H1 (cell line): ENCODE results near the gene BACE2. TPM values are rescaled to one million over a fixed set of nuclear protein-coding genes. Genes with fewer than 3 reads are reported as not detected.

Source experiments
- CTCF ChIA-PET: fragments of 300-600 bp; sonication (Branson Sonifier 250); formaldehyde crosslinking; loops from one replicate; lab custom pipeline; 2021; ENCODE audit not compliant: partially characterized antibody; lab: Charles Lee
- POLR2A ChIA-PET: fragments of 300-600 bp; sonication (Branson Sonifier 250); formaldehyde crosslinking; loops from one replicate; lab custom pipeline; 2021; ENCODE audit warnings: inconsistent platforms; ENCODE audit not compliant: partially characterized antibody; lab: Charles Lee
- DNase-seq, 2 experiments: peaks; one replicate each; pipeline versions ENCODE4 v3.0.0 to v3.0.0-alpha.2; 2010 to 2022; ENCODE audit warnings: low spot score in 2 of 2, low read depth in 1 of 2, mixed read lengths in 1 of 2
- FAIRE-seq: peaks from 2 replicates; lab custom pipeline; 2011; peaks lifted over from hg19 to GRCh38; lab: Jason Lieb, UNC
- H2AFZ ChIP-seq: 2 replicates; pipeline ENCODE4 v1.8.1; 2012; ENCODE audit warnings: low read length, inconsistent platforms
- H2AK5ac ChIP-seq: 2 replicates; pipeline ENCODE4 v1.6.1; 2013; ENCODE audit warnings: low read depth, low read length
- H2BK120ac ChIP-seq: replicated peaks from 2 replicates; pipeline ENCODE3; 2013; ENCODE audit warnings: low read depth, low read length, inconsistent platforms
- H2BK12ac ChIP-seq: 2 replicates; pipeline ENCODE4 v1.6.1; 2013; ENCODE audit warnings: low read depth, low read length
- H2BK15ac ChIP-seq: 2 replicates; pipeline ENCODE4 v1.6.1; 2013; ENCODE audit warnings: low read length
- H2BK20ac ChIP-seq: 2 replicates; pipeline ENCODE4 v1.6.1; 2013; ENCODE audit warnings: low read length
- H2BK5ac ChIP-seq: 2 replicates; pipeline ENCODE4 v1.6.1; 2013; ENCODE audit warnings: low read depth, low read length
- H3K14ac ChIP-seq: 2 replicates; pipeline ENCODE4 v1.6.1; 2013; ENCODE audit warnings: inconsistent platforms; ENCODE audit not compliant: insufficient read length
- H3K18ac ChIP-seq: 2 replicates; pipeline ENCODE4 v1.6.1; 2013; ENCODE audit warnings: low read length; ENCODE audit errors: extremely low read depth
- H3K23ac ChIP-seq: 2 replicates; pipeline ENCODE4 v1.6.1; 2013; ENCODE audit warnings: inconsistent platforms; ENCODE audit not compliant: insufficient read length
- H3K23me2 ChIP-seq: 2 replicates; pipeline ENCODE4 v1.6.1; 2013; ENCODE audit warnings: low read depth, low read length
- H3K27ac ChIP-seq: 2 replicates; pipeline ENCODE4 v1.6.1; 2011; ENCODE audit warnings: low read depth, low read length, inconsistent platforms
- H3K27me3 ChIP-seq, 4 experiments: replicated peaks in 1 of 4; 1 replicate in 1 of 4; 2 replicates in 3 of 4; pipeline versions ENCODE4 v1.6.1 to v1.8.1; 2011 to 2013; ENCODE audit warnings: low read length in 3 of 4, mild to moderate bottlenecking in 3 of 4, inconsistent platforms in 2 of 4, mixed read lengths in 2 of 4, moderate library complexity in 1 of 4; ENCODE audit not compliant: control insufficient read depth in 3 of 4, insufficient read depth in 3 of 4; ENCODE audit errors: extremely low read depth in 1 of 4
- H3K36me3 ChIP-seq, 4 experiments: 2 replicates each; pipeline versions ENCODE4 v1.6.1 to v1.8.1; 2011 to 2013; ENCODE audit warnings: mild to moderate bottlenecking in 4 of 4, low read length in 3 of 4, moderate library complexity in 2 of 4, control low read depth in 1 of 4, inconsistent platforms in 1 of 4; ENCODE audit not compliant: insufficient read depth in 4 of 4, control insufficient read depth in 2 of 4
- H3K4ac ChIP-seq: replicated peaks from 2 replicates; pipeline ENCODE3; 2013; ENCODE audit warnings: low read length, low read depth, mixed read lengths, inconsistent platforms; ENCODE audit not compliant: insufficient read length
- H3K4me1 ChIP-seq, 4 experiments: replicated peaks in 1 of 4; 1 replicate in 1 of 4; 2 replicates in 3 of 4; pipeline versions ENCODE4 v1.6.1 to v1.8.1; 2011 to 2013; ENCODE audit warnings: low read length in 3 of 4, inconsistent platforms in 2 of 4, mixed read lengths in 1 of 4; ENCODE audit not compliant: insufficient read depth in 4 of 4, control insufficient read depth in 3 of 4
- H3K4me2 ChIP-seq, 2 experiments: 2 replicates each; pipeline versions ENCODE4 v1.6.1 to v1.8.1; 2011 to 2013; ENCODE audit warnings: low read depth in 2 of 2, low read length in 2 of 2, control low read depth in 1 of 2, inconsistent platforms in 1 of 2, mild to moderate bottlenecking in 1 of 2; ENCODE audit not compliant: insufficient read depth in 1 of 2
- H3K4me3 ChIP-seq, 4 experiments: fragments of 200-600, 300-600 bp in 1 of 4; sonication (generic), shearing (Covaris generic), sonication (Bioruptor Twin) in 1 of 4; 2 replicates each; pipeline versions ENCODE4 v1.5.1 to v1.8.1; 2011 to 2016; ENCODE audit warnings: low read length in 4 of 4, low read depth in 3 of 4, control low read depth in 2 of 4, inconsistent platforms in 2 of 4, mild to moderate bottlenecking in 2 of 4, mixed read lengths in 1 of 4, moderate library complexity in 1 of 4; ENCODE audit not compliant: insufficient read depth in 2 of 4; ENCODE audit errors: extremely low read depth in 1 of 4
- H3K56ac ChIP-seq: replicated peaks from 2 replicates; pipeline ENCODE3; 2013; ENCODE audit warnings: low read depth, mild to moderate bottlenecking, mixed read lengths, low read length, inconsistent platforms; ENCODE audit not compliant: insufficient read length
- H3K79me1 ChIP-seq: 2 replicates; pipeline ENCODE4 v1.6.1; 2013; ENCODE audit warnings: low read depth, low read length, control low read depth
- H3K79me2 ChIP-seq, 2 experiments: 2 replicates each; pipeline versions ENCODE4 v1.6.1 to v1.8.1; 2012 to 2013; ENCODE audit warnings: low read length in 2 of 2, mild to moderate bottlenecking in 2 of 2, inconsistent platforms in 1 of 2; ENCODE audit not compliant: insufficient read depth in 2 of 2, control insufficient read depth in 1 of 2
- H3K9ac ChIP-seq, 4 experiments: replicated peaks in 1 of 4; 1 replicate in 1 of 4; 2 replicates in 3 of 4; pipeline versions ENCODE4 v1.6.1 to v1.8.1; 2011 to 2013; ENCODE audit warnings: low read depth in 3 of 4, low read length in 3 of 4, control low read depth in 2 of 4, mild to moderate bottlenecking in 2 of 4, moderate library complexity in 2 of 4, inconsistent platforms in 1 of 4; ENCODE audit errors: extremely low read depth in 1 of 4
- H3K9me3 ChIP-seq, 2 experiments: 2 replicates each; pipeline versions ENCODE4 v1.6.1 to v1.8.1; 2012 to 2013; ENCODE audit warnings: mild to moderate bottlenecking in 2 of 2, moderate library complexity in 2 of 2, control low read depth in 1 of 2, inconsistent platforms in 1 of 2, low read depth in 1 of 2, low read length in 1 of 2, mixed read lengths in 1 of 2; ENCODE audit not compliant: insufficient read depth in 2 of 2
- H4K20me1 ChIP-seq, 2 experiments: replicated peaks in 1 of 2; 2 replicates each; pipeline versions ENCODE3 to v1.8.1; 2011 to 2013; ENCODE audit warnings: inconsistent platforms in 2 of 2, low read length in 2 of 2, mild to moderate bottlenecking in 1 of 2; ENCODE audit not compliant: insufficient read depth in 2 of 2, control insufficient read depth in 1 of 2
- H4K5ac ChIP-seq: 2 replicates; pipeline ENCODE4 v1.6.1; 2013; ENCODE audit warnings: low read length, low read depth, mixed read lengths, inconsistent platforms; ENCODE audit not compliant: insufficient read length
- H4K8ac ChIP-seq: 2 replicates; pipeline ENCODE4 v1.8.0; 2013; ENCODE audit warnings: mild to moderate bottlenecking, moderate library complexity, low read length, inconsistent platforms; ENCODE audit not compliant: insufficient read depth; ENCODE audit errors: extremely low read depth
- H4K91ac ChIP-seq: replicated peaks from 2 replicates; pipeline ENCODE3; 2013; ENCODE audit warnings: low read length, mixed read lengths, inconsistent platforms; ENCODE audit not compliant: insufficient read length
- ATF2 ChIP-seq: IDR thresholded peaks from 2 replicates; pipeline ENCODE4 v1.6.1; 2012; ENCODE audit warnings: low read length, inconsistent platforms
- CBX8 ChIP-seq: fragments of 300-800, 300-1000 bp; sonication (generic); IDR thresholded peaks from 2 replicates; pipeline ENCODE4 v1.7.1; 2016; ENCODE audit warnings: low read depth, low read length, borderline replicate concordance
- NANOG ChIP-seq: IDR thresholded peaks from 2 replicates; pipeline ENCODE4 v1.6.1; 2011; ENCODE audit warnings: low read length, low read depth, mild to moderate bottlenecking, inconsistent platforms; ENCODE audit not compliant: insufficient read depth, poor library complexity, severe bottlenecking
- SIN3A ChIP-seq, 2 experiments: IDR thresholded peaks in 1 of 2; conservative IDR thresholded peaks in 1 of 2; 2 replicates each; pipeline ENCODE4 v1.6.1; 2011 to 2012; ENCODE audit warnings: low read length in 2 of 2, improper control_type of control experiment in 1 of 2, low read depth in 1 of 2, mild to moderate bottlenecking in 1 of 2
- SIRT6 ChIP-seq: IDR thresholded peaks from one replicate; pipeline ENCODE4 v1.7.1; 2012; ENCODE audit warnings: low read length, inconsistent platforms
- SP2 ChIP-seq: IDR thresholded peaks from 2 replicates; pipeline ENCODE4 v1.6.1; 2012; ENCODE audit warnings: mild to moderate bottlenecking, low read length, inconsistent platforms
- WGBS, 2 experiments: shearing (Covaris generic) in 1 of 2; methylation state at CpG; one replicate each; pipeline versions ENCODE4 v1.1.6 to v1.1.7; 2013 to 2015; ENCODE audit warnings: low lambda C conversion rate in 2 of 2, mixed read lengths in 2 of 2, inconsistent platforms in 1 of 2, low coverage in 1 of 2, missing lambda C conversion rate in 1 of 2; ENCODE audit not compliant: insufficient replicate concordance in 2 of 2, insufficient coverage in 1 of 2, insufficient read length in 1 of 2; ENCODE audit errors: extremely low coverage in 1 of 2, missing lambda C conversion rate in 1 of 2; 5-methylcytosine and 5-hydroxymethylcytosine counted together
- polyA plus RNA-seq, 7 experiments: library from polyadenylated mRNA; depleted of rRNA in 3 of 7; stranded (reverse) in 5 of 7; unstranded in 2 of 7; fragments of >200 nt in 5 of 7; fragments of 200-250 nt in 2 of 7; gene quantifications; 1 replicate in 5 of 7; 2 replicates in 1 of 7; 4 replicates in 1 of 7; pipeline versions ENCODE4 v1.2.1 to v1.2.3, GENCODE V29; 2011 to 2013; ENCODE audit warnings: missing spikeins in 2 of 7, mixed read lengths in 2 of 7
- total RNA-seq: library from RNA; stranded (reverse); fragmentation: NEBNext Ultra II Directional; extraction: Animal tissue kit (Norgen Biotek cat#: 25700); gene quantifications from 2 replicates; pipeline ENCODE4 v1.2.1, GENCODE V29; 2021

Gene BACE2
- total and polyA plus RNA-seq, 2 of the 8 experiments (the other 6 are each of a cell fraction or from before 2014, with no cell fraction given): 8.1 to 10.9 TPM

DNA sequence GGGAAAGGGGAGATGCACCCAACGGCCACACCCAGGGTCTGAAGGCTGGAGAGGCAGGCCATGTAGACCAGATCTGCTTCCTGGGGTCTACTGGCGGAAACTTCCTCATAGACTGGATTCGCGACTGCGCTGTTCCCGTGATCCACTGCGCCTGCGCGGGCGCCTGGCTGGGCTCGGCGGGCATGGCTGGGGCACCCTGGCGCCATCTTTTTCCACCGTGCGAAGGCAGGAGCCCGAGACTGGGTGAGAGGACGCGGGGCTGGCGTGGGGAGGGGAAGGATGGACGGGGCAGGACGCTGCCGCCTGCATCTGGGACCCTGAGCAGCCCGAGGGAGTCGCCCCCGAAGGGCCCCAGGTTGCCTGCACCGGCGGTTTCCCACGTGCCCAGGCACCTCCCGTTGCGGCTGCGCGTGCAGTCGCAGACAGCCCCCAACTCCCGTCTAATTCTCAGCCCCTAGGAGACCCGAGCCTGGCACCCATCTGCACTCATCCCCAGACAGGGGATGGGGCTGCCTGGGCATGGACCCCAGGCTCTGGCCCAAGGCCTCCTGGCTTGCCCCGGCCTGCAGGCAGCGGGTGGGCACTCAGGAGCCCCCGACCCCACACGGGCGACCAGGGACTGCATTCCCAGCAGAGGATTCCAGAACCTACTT lies 136.2 kb downstream of the BACE2 start:
- Histone ChIP-seq H2AK5ac (no peak overlapping the region), H3K23me2 (no peaks in the 10 kb centered on the region), H2BK20ac (no peak overlapping the region), H4K91ac (no peak overlapping the region), H3K9ac (no peak overlapping the region), H3K56ac (no peak overlapping the region), H3K4me2 (no peak overlapping the region), H4K20me1 (no peaks in the 10 kb centered on the region), H2BK12ac (no peak overlapping the region), H3K14ac (no peak overlapping the region), H3K36me3 (no peaks in the 10 kb centered on the region), H4K5ac (no peak overlapping the region), H3K18ac (no peak overlapping the region), H2BK120ac (no peak overlapping the region), H3K4me3 (no peak overlapping the region), H3K4ac (no peak overlapping the region), H3K23ac (no peak overlapping the region), H3K9me3 (peaks cover 7 to 14% of the 10 kb centered on the region in 2 experiments; a peak in 2 of 4 replicates), H3K4me1 (peaks cover 0 to 3% (median 0%) of the 10 kb centered on the region in 4 experiments; a peak in 1 of 7 replicates), H2AFZ (no peak overlapping the region), H2BK15ac (no peak overlapping the region), H4K8ac (no peak overlapping the region), H3K79me2 (no peaks in the 10 kb centered on the region), H3K27me3 (peaks cover 0 to 1% (median 0%) of the 10 kb centered on the region in 4 experiments; a peak in 1 of 7 replicates), H3K79me1 (no peaks in the 10 kb centered on the region), H3K27ac (no peak overlapping the region), H2BK5ac (no peak overlapping the region)
- TF ChIP-seq SP2 (no peak), SIRT6 (no peak), ATF2 (no peak), CBX8 (no peak), SIN3A (conservative IDR thresholded peaks at IDR 0.05 in 1 of 2, IDR thresholded peaks at IDR 0.05 in 1 of 2; ENCODE audit: low read depth in 1 of 2, low read length in 2 of 2) (no peak), NANOG (no peak)
- FAIRE-seq (no peak), DNase-seq (no peak)
- WGBS, 2 experiments: 93% methylated on average over 25 of the region's 40 CpGs; no CpG with 5 or more reads in 1 of the 2 experiments
- ChIA-PET CTCF (no interaction called here), POLR2A (no interaction called here)
